SK-N-MC (cell line): ENCODE data around the gene COTL1.
"Not testable (repeated sequence)": the region's sequence is repeated elsewhere in the genome, so short reads cannot be mapped to it uniquely, and the experiment has no call there.

Source experiments
- DNase-seq: peaks from one replicate; pipeline ENCODE4 v3.0.0-alpha.2; 2011; ENCODE audit warnings: low read depth, low spot score
- H3K27ac ChIP-seq: fragments of 200-600 bp; sonication (generic); 2 replicates; pipeline ENCODE4 v1.5.1; 2016; ENCODE audit warnings: mixed run types
- H3K36me3 ChIP-seq: fragments of 200-600 bp; sonication (generic); 2 replicates; pipeline ENCODE4 v1.6.1; 2017; ENCODE audit warnings: antibody characterized with exemption, low read length, mixed read lengths; ENCODE audit not compliant: insufficient read depth
- H3K4me3 ChIP-seq: fragments of 200-600 bp; sonication (generic); 2 replicates; pipeline ENCODE4 v1.5.1; 2016
- H3K9ac ChIP-seq: fragments of 200-600 bp; sonication (generic); 2 replicates; pipeline ENCODE4 v1.8.0; 2017; ENCODE audit warnings: mixed run types, mixed read lengths; ENCODE audit not compliant: insufficient read length
- H3K9me3 ChIP-seq: fragments of 200-600 bp; sonication (generic); 2 replicates; pipeline ENCODE4 v1.6.1; 2017; ENCODE audit warnings: low read depth, mild to moderate bottlenecking, antibody characterized with exemption, low read length, moderate library complexity, mixed read lengths
- EZH2 ChIP-seq: fragments of 200-600 bp; sonication (generic); IDR thresholded peaks from one replicate; pipeline ENCODE4 v1.6.1; 2017; ENCODE audit warnings: antibody characterized with exemption
- FOXP2 ChIP-seq: optimal IDR thresholded peaks from 2 replicates; pipeline ENCODE3; 2011; ENCODE audit warnings: mild to moderate bottlenecking, moderate library complexity; ENCODE audit not compliant: insufficient read depth; ENCODE audit errors: extremely low read length, control extremely low read depth
- POLR2AphosphoS5 ChIP-seq: IDR thresholded peaks from 2 replicates; pipeline ENCODE4 v1.6.1; 2012; ENCODE audit warnings: mild to moderate bottlenecking, low read depth, low read length, borderline replicate concordance

Gene COTL1

GRCh38 chr16:84560269-84560668 lies 57.6 kb downstream of the COTL1 start:
- Histone ChIP-seq H3K36me3 (no peaks in the 10 kb centered on the region), H3K9ac (no peak overlapping the region), H3K4me3 (no peak overlapping the region), H3K9me3 (no peaks in the 10 kb centered on the region), H3K27ac (no peak overlapping the region)
- TF ChIP-seq POLR2AphosphoS5 (no peak), FOXP2 (no peak), EZH2 (no peak)
- DNase-seq, result no peak

GRCh38 chr16:84559311-84559932 lies 58.5 kb downstream of the COTL1 start:
- Histone ChIP-seq H3K27ac (no peak overlapping the region), H3K4me3 (no peak overlapping the region), H3K9ac (no peak overlapping the region), H3K36me3 (no peaks in the 10 kb centered on the region), H3K9me3 (no peaks in the 10 kb centered on the region)
- DNase-seq, result no peak
- no peak for TF ChIP-seq POLR2AphosphoS5
- TF ChIP-seq EZH2, result no peak
- TF ChIP-seq FOXP2, result no peak

GRCh38 chr16:84558850-84559249 lies 59.0 kb downstream of the COTL1 start:
- not testable (repeated sequence) for H3K36me3 ChIP-seq, H3K9me3 ChIP-seq, H3K4me3 ChIP-seq, H3K27ac ChIP-seq, H3K9ac ChIP-seq, DNase-seq

- no peak overlapping the region for H3K27ac ChIP-seq
- no peak overlapping the region for H3K4me3 ChIP-seq
- no peak for DNase-seq
- no peaks in the 10 kb centered on the region for H3K36me3 ChIP-seq
- no peak overlapping the region for H3K9ac ChIP-seq
- TF ChIP-seq FOXP2 (no peak), EZH2 (no peak), POLR2AphosphoS5 (no peak)
- no peaks in the 10 kb centered on the region for H3K9me3 ChIP-seq
These were observed 60.4 kb downstream of the COTL1 start for GRCh38 chr16:84557504-84557903.

- Histone ChIP-seq H3K27ac (no peak overlapping the region), H3K4me3 (no peak overlapping the region), H3K36me3 (no peaks in the 10 kb centered on the region), H3K9ac (no peak overlapping the region), H3K9me3 (no peaks in the 10 kb centered on the region)
- TF ChIP-seq POLR2AphosphoS5, result no peak
- no peak for TF ChIP-seq FOXP2
- no peak for TF ChIP-seq EZH2
- DNase-seq, result no peak
These were observed 60.8 kb downstream of the COTL1 start for GRCh38 chr16:84557059-84557458.

GRCh38 chr16:84555418-84556196 lies 62.3 kb downstream of the COTL1 start:
- Histone ChIP-seq H3K36me3 (no peaks in the 10 kb centered on the region), H3K27ac (no peak overlapping the region), H3K9me3 (no peaks in the 10 kb centered on the region), H3K9ac (no peak overlapping the region), H3K4me3 (no peak overlapping the region)
- TF ChIP-seq FOXP2 (no peak), POLR2AphosphoS5 (no peak), EZH2 (no peak)
- DNase-seq, result no peak

- no peak overlapping the region for H3K27ac ChIP-seq
- no peak overlapping the region for H3K4me3 ChIP-seq
- H3K9me3 ChIP-seq, result no peaks in the 10 kb centered on the region
- TF ChIP-seq POLR2AphosphoS5, result no peak
- TF ChIP-seq FOXP2, result no peak
- TF ChIP-seq EZH2, result no peak
- DNase-seq, result no peak
- H3K36me3 ChIP-seq, result no peaks in the 10 kb centered on the region
- no peak overlapping the region for H3K9ac ChIP-seq
These were observed 63.1 kb downstream of the COTL1 start for GRCh38 chr16:84554627-84555328.

GRCh38 chr16:84553873-84554399 lies 63.9 kb downstream of the COTL1 start:
- no peak for DNase-seq
- Histone ChIP-seq H3K9ac (no peak overlapping the region), H3K9me3 (no peaks in the 10 kb centered on the region), H3K27ac (no peak overlapping the region), H3K4me3 (no peak overlapping the region), H3K36me3 (no peaks in the 10 kb centered on the region)
- TF ChIP-seq FOXP2 (no peak), POLR2AphosphoS5 (no peak), EZH2 (no peak)
